Stimulated activated CD4-positive, alpha-beta T cell treated with anti-CD3 and anti-CD28 coated beads, TNF-alpha, amount 100 ng/mL, for 48 hours (primary cell): ENCODE data around the gene CRHR1.
A peak's percentile ranks its signal among the peaks of the same experiment; 100 is the strongest.
"Not testable (repeated sequence)": the region's sequence is repeated elsewhere in the genome, so short reads cannot be mapped to it uniquely, and the experiment has no call there.

Experiments
- DNase-seq, 3 donors: peaks; one replicate each; pipeline ENCODE4 v3.0.0-alpha.2; 2020; ENCODE audit warnings: low read depth in 3 of 3

Gene CRHR1

GRCh38 chr17:45784293-45784740 is at the start of gene CRHR1:
TSS of gene CRHR1 (plus strand) at chr17:45784320. CDS start at chr17:45784545, 225 bp downstream.
- no peak for DNase-seq

GRCh38 chr17:45734598-45734997 is 49.5 kb upstream of the CRHR1 start:
- no peak for DNase-seq

GRCh38 chr17:45735488-45735887 is 48.6 kb upstream of the CRHR1 start:
- DNase-seq, result no peak

- DNase-seq, result no peak
Measured at GRCh38 chr17:45739786-45740185, 44.3 kb upstream of the CRHR1 start.

GRCh38 chr17:45740553-45741330 is 43.4 kb upstream of the CRHR1 start:
- DNase-seq, result peak in 2 of 3 donors; percentile 12 to 27

- no peak for DNase-seq
Measured at GRCh38 chr17:45742251-45742650, 41.9 kb upstream of the CRHR1 start.

- DNase-seq, result no peak
Measured at GRCh38 chr17:45743626-45744326, 40.3 kb upstream of the CRHR1 start.

GRCh38 chr17:45744826-45745225 is 39.3 kb upstream of the CRHR1 start:
- DNase-seq, result not testable (repeated sequence)

- DNase-seq, result no peak
Measured at GRCh38 chr17:45745601-45746494, 38.3 kb upstream of the CRHR1 start.

- DNase-seq, result no peak
Measured at GRCh38 chr17:45747911-45748310, 36.2 kb upstream of the CRHR1 start.

GRCh38 chr17:45748731-45749310 is 35.3 kb upstream of the CRHR1 start:
- no peak for DNase-seq

- no peak for DNase-seq
Measured at GRCh38 chr17:45749831-45750335, 34.2 kb upstream of the CRHR1 start.

GRCh38 chr17:45750779-45751440 is 33.2 kb upstream of the CRHR1 start:
- no peak for DNase-seq

- no peak for DNase-seq
Measured at GRCh38 chr17:45751466-45751865, 32.7 kb upstream of the CRHR1 start.

- no peak for DNase-seq
Measured at GRCh38 chr17:45752246-45752645, 31.9 kb upstream of the CRHR1 start.

GRCh38 chr17:45753645-45754225 is 30.4 kb upstream of the CRHR1 start:
- DNase-seq, result no peak

GRCh38 chr17:45755050-45755449 is 29.1 kb upstream of the CRHR1 start:
- no peak for DNase-seq

- no peak for DNase-seq
Measured at GRCh38 chr17:45756266-45756991, 27.7 kb upstream of the CRHR1 start.

GRCh38 chr17:45757431-45758218 is 26.5 kb upstream of the CRHR1 start:
- DNase-seq, result no peak
